Stimulated activated effector memory CD8-positive, alpha-beta T cell treated with anti-CD3 and anti-CD28 coated beads, Interleukin-12 subunit alpha, Interleukin-12 subunit beta, amount 100 ng/mL, for 72 hours (primary cell): ENCODE measurements around the gene SRSF5.

Source experiments
- ATAC-seq: fragments of 150-1000 bp; cut with Tn5 transposase; 2 replicates; pipeline ENCODE4 v1.10.0; 2021
- DNase-seq, 2 donors: peaks; one replicate each; pipeline ENCODE4 v3.0.0; 2021 to 2022; ENCODE audit warnings: low spot score in 2 of 2
- H3K27ac Mint-ChIP-seq: one replicate; pipeline ENCODE4 v1.8.0; 2022; ENCODE audit warnings: mild to moderate bottlenecking, mixed read lengths
- H3K36me3 Mint-ChIP-seq: one replicate; pipeline ENCODE4 v1.8.0; 2022; ENCODE audit warnings: mild to moderate bottlenecking, mixed read lengths
- H3K4me1 Mint-ChIP-seq: one replicate; pipeline ENCODE4 v1.8.0; 2022; ENCODE audit warnings: mixed read lengths
- H3K4me3 Mint-ChIP-seq: one replicate; pipeline ENCODE4 v1.8.0; 2022; ENCODE audit warnings: mild to moderate bottlenecking, mixed read lengths
- H3K9me3 Mint-ChIP-seq: one replicate; pipeline ENCODE4 v1.8.0; 2022; ENCODE audit warnings: mixed read lengths

Gene SRSF5

DNA sequence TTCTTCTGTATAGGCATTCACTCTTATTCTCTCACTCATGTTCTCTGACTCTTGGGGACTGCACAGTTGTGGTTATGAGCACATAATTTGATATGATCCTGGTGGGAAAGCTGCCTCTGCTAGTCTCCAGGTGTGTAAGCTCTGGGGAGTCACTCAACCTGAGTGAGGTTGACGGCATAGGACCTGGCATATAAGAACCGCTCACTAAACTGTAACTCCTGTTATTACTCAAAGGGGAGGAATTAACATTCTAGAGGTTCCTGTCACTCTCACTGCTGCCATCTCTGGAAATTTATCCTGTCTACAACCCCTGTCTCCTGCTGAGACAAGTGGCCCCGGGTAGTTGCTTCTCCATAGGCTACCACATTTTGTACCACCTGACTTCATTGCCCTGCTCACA is 14.0 kb downstream of the SRSF5 start:
- Mint-ChIP-seq H3K4me1 (peaks cover 40% of the 10 kb centered on the region), H3K27ac (peak overlapping the region; percentile 52), H3K9me3 (no peaks in the 10 kb centered on the region), H3K36me3 (peaks cover 58% of the 10 kb centered on the region), H3K4me3 (no peak overlapping the region)
- no peak for DNase-seq
- ATAC-seq, result peak; percentile 26

DNA sequence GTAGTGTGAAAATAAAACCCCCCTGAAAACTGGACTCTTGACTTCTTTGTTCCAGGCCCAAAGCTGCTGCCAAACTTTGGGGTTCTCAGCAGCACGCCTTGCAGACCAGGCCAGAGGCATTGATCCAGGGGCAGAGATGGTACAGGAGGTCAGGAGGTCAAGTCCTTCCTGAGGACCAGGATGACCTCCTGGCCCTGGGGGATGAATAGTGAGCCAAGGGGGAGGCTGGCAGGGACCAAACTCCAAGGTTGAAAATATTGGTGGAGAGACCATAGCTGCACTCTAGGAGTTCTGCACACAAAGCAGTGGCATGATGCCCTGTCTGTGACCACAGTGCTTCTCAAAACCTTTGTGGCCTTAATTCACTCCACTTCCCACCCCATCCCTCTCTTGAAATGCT is 18.0 kb downstream of the SRSF5 start:
- ATAC-seq (no peak), DNase-seq (no peak)
- H3K9me3 Mint-ChIP-seq, result no peaks in the 10 kb centered on the region
- H3K4me3 Mint-ChIP-seq, result no peak overlapping the region
- peaks cover 11% of the 10 kb centered on the region for H3K4me1 Mint-ChIP-seq
- H3K36me3 Mint-ChIP-seq, result peaks cover 18% of the 10 kb centered on the region
- no peak overlapping the region for H3K27ac Mint-ChIP-seq

DNA sequence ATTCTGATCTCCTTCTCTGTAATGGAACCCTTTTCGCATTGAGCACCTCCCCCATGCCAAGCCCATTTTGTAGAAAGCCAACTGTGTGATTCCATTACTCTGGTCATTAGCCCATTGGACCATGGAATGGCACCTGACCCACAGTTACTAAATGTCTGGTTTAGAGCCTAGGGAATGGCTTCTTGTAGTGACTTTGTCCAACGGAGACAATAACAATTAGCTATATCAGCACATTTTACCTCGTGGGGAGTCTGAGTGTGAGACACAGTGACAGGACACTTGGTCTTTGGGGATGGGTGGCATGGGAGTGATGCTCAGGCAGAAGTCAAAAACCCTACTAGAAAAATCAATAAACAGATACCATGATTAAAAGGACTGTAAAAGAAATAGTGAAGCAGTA is 19.7 kb downstream of the SRSF5 start:
- DNase-seq, result no peak
- H3K9me3 Mint-ChIP-seq, result no peaks in the 10 kb centered on the region
- H3K4me3 Mint-ChIP-seq, result no peak overlapping the region
- H3K36me3 Mint-ChIP-seq, result peaks cover 2% of the 10 kb centered on the region
- H3K4me1 Mint-ChIP-seq, result peaks cover under 1% of the 10 kb centered on the region
- no peak for ATAC-seq
- H3K27ac Mint-ChIP-seq, result no peak overlapping the region

- H3K4me1 Mint-ChIP-seq, result no peaks in the 10 kb centered on the region
- DNase-seq (no peak), ATAC-seq (no peak)
- H3K4me3 Mint-ChIP-seq, result no peak overlapping the region
- H3K36me3 Mint-ChIP-seq, result no peaks in the 10 kb centered on the region
- no peaks in the 10 kb centered on the region for H3K9me3 Mint-ChIP-seq
- no peak overlapping the region for H3K27ac Mint-ChIP-seq
Observed at GRCh38 chr14:69789118-69789640, 22.2 kb downstream of the SRSF5 start.

GRCh38 chr14:69792887-69793421 is 26.0 kb downstream of the SRSF5 start:
- ATAC-seq (no peak), DNase-seq (no peak)
- Mint-ChIP-seq H3K36me3 (no peaks in the 10 kb centered on the region), H3K4me3 (no peak overlapping the region), H3K9me3 (no peaks in the 10 kb centered on the region), H3K4me1 (no peaks in the 10 kb centered on the region), H3K27ac (no peak overlapping the region)

DNA sequence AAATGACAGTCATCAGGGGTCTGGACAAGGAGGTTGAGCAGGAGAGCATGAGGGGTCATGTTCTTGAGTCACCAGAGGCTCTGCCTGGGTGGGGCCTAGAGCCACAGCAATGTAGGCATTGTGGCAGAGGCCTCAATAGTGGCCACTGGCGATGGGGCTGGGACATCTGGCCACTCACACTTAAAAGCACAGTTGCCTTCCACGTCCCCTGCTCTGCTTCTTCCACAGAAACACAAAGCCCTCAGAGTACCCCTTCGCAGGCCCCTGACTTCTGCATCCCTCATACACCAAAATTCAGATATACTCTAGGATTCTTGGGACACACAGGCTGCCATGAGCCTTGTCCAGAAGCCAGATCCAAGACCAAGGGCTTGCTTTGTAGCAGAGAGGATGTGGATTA is 27.8 kb downstream of the SRSF5 start:
- no peak for ATAC-seq
- no peak overlapping the region for H3K4me3 Mint-ChIP-seq

GRCh38 chr14:69795691-69796090 is 28.7 kb downstream of the SRSF5 start:
- H3K4me1 Mint-ChIP-seq, result no peaks in the 10 kb centered on the region
- no peak overlapping the region for H3K27ac Mint-ChIP-seq
- H3K4me3 Mint-ChIP-seq, result no peak overlapping the region
- ATAC-seq (no peak), DNase-seq (no peak)
- H3K9me3 Mint-ChIP-seq, result no peaks in the 10 kb centered on the region
- H3K36me3 Mint-ChIP-seq, result no peaks in the 10 kb centered on the region

More for the DNA sequence above, 27.8 kb downstream of the SRSF5 start:
- Mint-ChIP-seq H3K27ac (no peak overlapping the region), H3K9me3 (no peaks in the 10 kb centered on the region), H3K4me1 (no peaks in the 10 kb centered on the region), H3K36me3 (no peaks in the 10 kb centered on the region)
- DNase-seq, result no peak

DNA sequence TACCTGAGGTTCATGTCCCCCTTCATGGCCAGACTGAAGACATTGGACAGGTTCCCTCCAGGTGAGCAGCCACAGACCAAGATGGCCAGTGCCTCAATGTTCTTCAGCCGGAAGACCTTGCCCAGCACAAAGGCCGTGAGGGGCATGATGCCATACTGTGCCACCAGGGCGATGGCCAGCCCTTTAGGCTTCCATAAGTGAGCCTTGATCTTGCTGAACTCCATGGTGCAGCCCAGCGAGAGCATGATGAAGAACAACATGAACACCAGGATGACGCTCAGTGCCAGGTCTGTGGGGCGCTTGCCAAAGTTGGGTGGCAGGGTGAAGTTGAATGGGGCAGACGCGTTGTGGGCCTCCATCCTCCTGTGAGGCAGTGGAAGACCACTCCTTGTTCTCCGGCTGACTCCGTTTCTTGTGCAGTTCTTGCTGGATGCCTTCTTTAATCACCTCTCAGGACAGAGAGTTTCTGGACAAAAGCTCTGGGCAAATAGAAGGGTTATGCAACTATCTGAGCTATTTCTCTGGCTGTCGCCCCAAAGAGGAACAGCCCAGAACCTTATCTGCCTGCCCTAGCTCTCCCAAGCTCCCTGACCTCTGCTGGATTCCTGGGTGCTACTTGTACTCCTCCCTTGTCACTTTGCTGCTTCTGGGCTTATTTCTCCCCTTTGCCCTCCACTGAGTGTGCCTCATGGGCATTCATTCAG is 30.0 kb downstream of the SRSF5 start, which contains the start of gene SLC10A1:
Gene SLC10A1, minus strand, starts transcription at position 445 of the 704 bp plus-strand sequence. Its CDS starts 86 bp downstream, at position 359.
- no peak for ATAC-seq
- Mint-ChIP-seq H3K9me3 (no peaks in the 10 kb centered on the region), H3K36me3 (no peaks in the 10 kb centered on the region), H3K27ac (no peak within 1 kb of the TSS), H3K4me1 (no peaks in the 10 kb centered on the region), H3K4me3 (no peak within 1 kb of the TSS)
- DNase-seq, result no peak

GRCh38 chr14:69797573-69798338 is 30.8 kb downstream of the SRSF5 start:
- Mint-ChIP-seq H3K4me1 (no peaks in the 10 kb centered on the region), H3K27ac (no peak overlapping the region), H3K4me3 (no peak overlapping the region), H3K36me3 (no peaks in the 10 kb centered on the region), H3K9me3 (no peaks in the 10 kb centered on the region)
- ATAC-seq, result no peak
- DNase-seq, result no peak

DNA sequence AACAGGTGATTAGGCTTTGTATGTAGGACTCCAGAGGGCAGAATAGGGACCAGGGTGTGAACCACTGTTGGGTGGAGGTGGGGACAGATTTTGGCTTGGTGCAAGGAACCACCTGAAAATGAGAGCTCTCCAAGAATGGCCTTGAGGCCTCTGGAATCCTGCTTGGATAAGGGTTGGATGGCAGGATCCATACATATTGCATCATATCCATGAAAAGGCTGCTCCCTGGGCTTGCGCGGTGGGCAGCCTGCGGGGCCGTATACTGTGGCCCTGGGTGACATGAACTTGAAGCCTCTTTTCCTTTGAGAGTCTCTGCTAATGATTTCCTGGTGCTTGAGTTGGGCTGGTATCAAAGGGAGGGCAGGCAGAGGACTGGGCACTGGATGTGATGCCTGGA is 31.4 kb downstream of the SRSF5 start:
- H3K27ac Mint-ChIP-seq, result no peak overlapping the region
- no peak for ATAC-seq

DNA sequence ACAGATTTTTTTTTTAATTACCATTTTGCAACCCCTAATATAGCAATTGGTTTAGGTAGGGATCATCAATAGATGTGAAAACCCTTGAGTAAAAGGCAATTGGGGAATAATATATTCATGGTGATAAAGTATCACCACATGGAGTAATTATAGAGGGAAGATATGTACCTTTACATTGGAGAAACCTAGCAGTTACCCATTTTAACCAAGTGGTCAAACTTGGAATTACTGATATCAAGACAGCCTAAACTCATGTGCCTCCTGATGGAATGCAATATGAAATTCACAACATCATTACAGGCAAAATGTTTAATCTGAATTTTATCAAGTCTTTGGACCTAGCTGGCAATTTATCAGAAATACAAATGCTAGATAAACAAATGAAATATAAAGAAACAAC is 36.8 kb downstream of the SRSF5 start:
- no peak for DNase-seq
- H3K4me1 Mint-ChIP-seq, result no peaks in the 10 kb centered on the region
- H3K36me3 Mint-ChIP-seq, result no peaks in the 10 kb centered on the region
- H3K27ac Mint-ChIP-seq, result no peak overlapping the region
- no peak overlapping the region for H3K4me3 Mint-ChIP-seq
- no peak for ATAC-seq
- H3K9me3 Mint-ChIP-seq, result no peaks in the 10 kb centered on the region

More for the DNA sequence above, 31.4 kb downstream of the SRSF5 start:
- no peaks in the 10 kb centered on the region for H3K9me3 Mint-ChIP-seq
- no peaks in the 10 kb centered on the region for H3K36me3 Mint-ChIP-seq
- DNase-seq, result no peak
- H3K4me3 Mint-ChIP-seq, result no peak overlapping the region
- H3K4me1 Mint-ChIP-seq, result no peaks in the 10 kb centered on the region

GRCh38 chr14:69804902-69805301 is 38.0 kb downstream of the SRSF5 start:
- Mint-ChIP-seq H3K27ac (no peak overlapping the region), H3K36me3 (no peaks in the 10 kb centered on the region), H3K4me3 (no peak overlapping the region), H3K9me3 (no peaks in the 10 kb centered on the region), H3K4me1 (no peaks in the 10 kb centered on the region)
- no peak for DNase-seq
- no peak for ATAC-seq

- Mint-ChIP-seq H3K36me3 (no peaks in the 10 kb centered on the region), H3K27ac (no peak overlapping the region)
Observed at GRCh38 chr14:69807192-69807591, 40.2 kb downstream of the SRSF5 start.

GRCh38 chr14:69808919-69809808 is 42.2 kb downstream of the SRSF5 start:
- ATAC-seq, result no peak
- H3K27ac Mint-ChIP-seq, result no peak overlapping the region
- no peak overlapping the region for H3K4me3 Mint-ChIP-seq
- H3K4me1 Mint-ChIP-seq, result no peaks in the 10 kb centered on the region
- H3K36me3 Mint-ChIP-seq, result no peaks in the 10 kb centered on the region
- no peak for DNase-seq
- no peaks in the 10 kb centered on the region for H3K9me3 Mint-ChIP-seq

More at GRCh38 chr14:69807192-69807591, 40.2 kb downstream of the SRSF5 start:
- no peaks in the 10 kb centered on the region for H3K4me1 Mint-ChIP-seq
- ATAC-seq, result no peak
- no peak for DNase-seq
- H3K9me3 Mint-ChIP-seq, result no peaks in the 10 kb centered on the region
- no peak overlapping the region for H3K4me3 Mint-ChIP-seq
